Fibroblast of lung (primary cell): ENCODE measurements around the gene ZFAND5. TPM values are rescaled to one million over a fixed set of nuclear protein-coding genes. Genes with fewer than 3 reads are reported as not detected.

Experiments used
- DNase-seq, 2 donors: peaks; one replicate each; pipeline versions ENCODE4 v3.0.0 to v3.0.0-alpha.2; 2010; ENCODE audit warnings: low read depth in 2 of 2
- H2AFZ ChIP-seq: 2 replicates; pipeline ENCODE4 v1.5.1; 2012; ENCODE audit warnings: low read length, control low read depth, inconsistent platforms
- H3K27ac ChIP-seq: 2 replicates; pipeline ENCODE4 v1.5.1; 2011; ENCODE audit warnings: low read length, control low read depth; ENCODE audit not compliant: insufficient read depth
- H3K27me3 ChIP-seq: 2 replicates; pipeline ENCODE4 v1.5.1; 2011; ENCODE audit warnings: mild to moderate bottlenecking, low read length; ENCODE audit not compliant: control insufficient read depth, insufficient read depth
- H3K36me3 ChIP-seq: 2 replicates; pipeline ENCODE4 v1.5.1; 2011; ENCODE audit warnings: low read length; ENCODE audit not compliant: control insufficient read depth, insufficient read depth
- H3K4me1 ChIP-seq: 2 replicates; pipeline ENCODE4 v1.5.1; 2011; ENCODE audit warnings: low read length; ENCODE audit not compliant: control insufficient read depth, insufficient read depth; ENCODE audit errors: extremely low read depth
- H3K4me2 ChIP-seq: 2 replicates; pipeline ENCODE4 v1.5.1; 2011; ENCODE audit warnings: low read length, control low read depth; ENCODE audit not compliant: insufficient read depth; ENCODE audit errors: extremely low read depth
- H3K4me3 ChIP-seq, 4 experiments: fragments of 200-600 bp in 1 of 4; sonication (generic) in 1 of 4; replicated peaks in 1 of 4; 2 replicates each; pipeline ENCODE4 v1.5.1; 2011 to 2016; ENCODE audit warnings: low read length in 4 of 4, low read depth in 3 of 4, mild to moderate bottlenecking in 3 of 4, control low read depth in 2 of 4, inconsistent platforms in 1 of 4, mixed read lengths in 1 of 4; ENCODE audit not compliant: insufficient read depth in 1 of 4; ENCODE audit errors: control extremely low read depth in 1 of 4
- H3K79me2 ChIP-seq: 2 replicates; pipeline ENCODE4 v1.5.1; 2012; ENCODE audit warnings: mild to moderate bottlenecking, low read length, inconsistent platforms; ENCODE audit not compliant: control insufficient read depth, insufficient read depth
- H3K9ac ChIP-seq: 2 replicates; pipeline ENCODE4 v1.5.1; 2011; ENCODE audit warnings: mild to moderate bottlenecking, low read length, control low read depth; ENCODE audit not compliant: insufficient read depth
- H3K9me3 ChIP-seq: 2 replicates; pipeline ENCODE4 v1.5.1; 2012; ENCODE audit warnings: low read depth, low read length; ENCODE audit not compliant: control insufficient read depth, insufficient read depth
- H4K20me1 ChIP-seq: 2 replicates; pipeline ENCODE4 v1.5.1; 2011; ENCODE audit warnings: low read length; ENCODE audit not compliant: control insufficient read depth, insufficient read depth; ENCODE audit errors: extremely low read depth
- CTCF ChIP-seq, 2 donors: IDR thresholded peaks in 1 of 2; conservative IDR thresholded peaks in 1 of 2; 1 replicate in 1 of 2; 2 replicates in 1 of 2; pipeline ENCODE4 v1.5.1; 2011 to 2012; ENCODE audit warnings: low read length in 2 of 2, control low read depth in 1 of 2, inconsistent platforms in 1 of 2, low read depth in 1 of 2, mild to moderate bottlenecking in 1 of 2
- EZH2 ChIP-seq: IDR thresholded peaks from 2 replicates; pipeline ENCODE4 v1.5.1; 2012; ENCODE audit warnings: low read length, control low read depth, mild to moderate bottlenecking; ENCODE audit errors: missing control alignments
- polyA plus RNA-seq, 2 donors: library from polyadenylated mRNA; depleted of rRNA in 1 of 2; stranded (reverse) in 1 of 2; unstranded in 1 of 2; fragments of >200 nt; gene quantifications; 2 replicates each; pipeline ENCODE4 v1.2.1, GENCODE V29; 2011 to 2012; ENCODE audit warnings: missing spikeins in 1 of 2
- total RNA-seq: library from RNA; depleted of rRNA; stranded (reverse); fragments of >200 nt; gene quantifications from 2 replicates; pipeline ENCODE4 v1.2.1, GENCODE V29; 2014

ZFAND5 gene
- total and polyA plus RNA-seq, 2 donors (not counting 1 experiment from before 2014, with no cell fraction given), result 153 to 159 TPM

- no peak overlapping the region for H3K4me2 ChIP-seq
Observed at GRCh38 chr9:72309364-72310133, 55.5 kb downstream of the ZFAND5 start.

GRCh38 chr9:72306761-72307160 is 58.2 kb downstream of the ZFAND5 start:
- DNase-seq, result no peak
- H3K79me2 ChIP-seq, result no peaks in the 10 kb centered on the region
- no peak overlapping the region for H3K27ac ChIP-seq
- no peaks in the 10 kb centered on the region for H4K20me1 ChIP-seq
- no peaks in the 10 kb centered on the region for H3K4me1 ChIP-seq
- H3K27me3 ChIP-seq, result no peaks in the 10 kb centered on the region
- no peak overlapping the region for H3K4me2 ChIP-seq
- TF ChIP-seq EZH2 (no peak), CTCF (conservative IDR thresholded peaks at IDR 0.05 in 1 of 2, IDR thresholded peaks at IDR 0.05 in 1 of 2; ENCODE audit: low read depth in 1 of 2, low read length in 2 of 2) (no peak)
- no peak overlapping the region for H2AFZ ChIP-seq
- no peaks in the 10 kb centered on the region for H3K9me3 ChIP-seq
- no peak overlapping the region for H3K4me3 ChIP-seq
- H3K9ac ChIP-seq, result no peak overlapping the region
- H3K36me3 ChIP-seq, result no peaks in the 10 kb centered on the region

More at GRCh38 chr9:72309364-72310133, 55.5 kb downstream of the ZFAND5 start:
- Histone ChIP-seq H3K4me1 (peaks cover 2% of the 10 kb centered on the region), H3K9me3 (no peaks in the 10 kb centered on the region), H3K9ac (no peak overlapping the region), H4K20me1 (no peaks in the 10 kb centered on the region), H3K27me3 (no peaks in the 10 kb centered on the region), H2AFZ (no peak overlapping the region), H3K4me3 (no peak overlapping the region), H3K36me3 (no peaks in the 10 kb centered on the region), H3K79me2 (no peaks in the 10 kb centered on the region), H3K27ac (no peak overlapping the region)
- TF ChIP-seq CTCF (conservative IDR thresholded peaks at IDR 0.05 in 1 of 2, IDR thresholded peaks at IDR 0.05 in 1 of 2; ENCODE audit: low read depth in 1 of 2, low read length in 2 of 2) (no peak), EZH2 (no peak)
- DNase-seq, result no peak

- peak overlapping the region; percentile 66 for H2AFZ ChIP-seq
- H3K4me3 ChIP-seq, result peak overlapping the region in 3 of 4 experiments; percentile 40 to 62 (median 49)
Observed at GRCh38 chr9:72305707-72306106, 59.3 kb downstream of the ZFAND5 start.

More at GRCh38 chr9:72305707-72306106, 59.3 kb downstream of the ZFAND5 start:
- no peak for TF ChIP-seq EZH2
- no peak for TF ChIP-seq CTCF (conservative IDR thresholded peaks at IDR 0.05 in 1 of 2, IDR thresholded peaks at IDR 0.05 in 1 of 2; ENCODE audit: low read depth in 1 of 2, low read length in 2 of 2)
- Histone ChIP-seq H3K4me1 (no peaks in the 10 kb centered on the region), H3K36me3 (no peaks in the 10 kb centered on the region), H3K9ac (no peak overlapping the region), H3K27me3 (no peaks in the 10 kb centered on the region), H3K9me3 (no peaks in the 10 kb centered on the region), H3K4me2 (peak overlapping the region; percentile 55), H3K27ac (peak overlapping the region; percentile 59), H4K20me1 (no peaks in the 10 kb centered on the region), H3K79me2 (no peaks in the 10 kb centered on the region)
- no peak for DNase-seq
